ENCODE measurements around the gene IGFL4.

- TF ChIP-seq, protein P1, sequence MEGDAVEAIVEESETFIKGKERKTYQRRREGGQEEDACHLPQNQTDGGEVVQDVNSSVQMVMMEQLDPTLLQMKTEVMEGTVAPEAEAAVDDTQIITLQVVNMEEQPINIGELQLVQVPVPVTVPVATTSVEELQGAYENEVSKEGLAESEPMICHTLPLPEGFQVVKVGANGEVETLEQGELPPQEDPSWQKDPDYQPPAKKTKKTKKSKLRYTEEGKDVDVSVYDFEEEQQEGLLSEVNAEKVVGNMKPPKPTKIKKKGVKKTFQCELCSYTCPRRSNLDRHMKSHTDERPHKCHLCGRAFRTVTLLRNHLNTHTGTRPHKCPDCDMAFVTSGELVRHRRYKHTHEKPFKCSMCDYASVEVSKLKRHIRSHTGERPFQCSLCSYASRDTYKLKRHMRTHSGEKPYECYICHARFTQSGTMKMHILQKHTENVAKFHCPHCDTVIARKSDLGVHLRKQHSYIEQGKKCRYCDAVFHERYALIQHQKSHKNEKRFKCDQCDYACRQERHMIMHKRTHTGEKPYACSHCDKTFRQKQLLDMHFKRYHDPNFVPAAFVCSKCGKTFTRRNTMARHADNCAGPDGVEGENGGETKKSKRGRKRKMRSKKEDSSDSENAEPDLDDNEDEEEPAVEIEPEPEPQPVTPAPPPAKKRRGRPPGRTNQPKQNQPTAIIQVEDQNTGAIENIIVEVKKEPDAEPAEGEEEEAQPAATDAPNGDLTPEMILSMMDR (IDR thresholded peaks at IDR 0.05; ENCODE audit: low read length) = no peak
- no peak for TF ChIP-seq EZH2phosphoT487 (IDR thresholded peaks at IDR 0.05; ENCODE audit: low read length)
Observed at GRCh38 chr19:46035986-46036743, 4.6 kb downstream of the IGFL4 start.

Data from MM.1S (cell line).